ENCODE results near the gene CASK.

DNA sequence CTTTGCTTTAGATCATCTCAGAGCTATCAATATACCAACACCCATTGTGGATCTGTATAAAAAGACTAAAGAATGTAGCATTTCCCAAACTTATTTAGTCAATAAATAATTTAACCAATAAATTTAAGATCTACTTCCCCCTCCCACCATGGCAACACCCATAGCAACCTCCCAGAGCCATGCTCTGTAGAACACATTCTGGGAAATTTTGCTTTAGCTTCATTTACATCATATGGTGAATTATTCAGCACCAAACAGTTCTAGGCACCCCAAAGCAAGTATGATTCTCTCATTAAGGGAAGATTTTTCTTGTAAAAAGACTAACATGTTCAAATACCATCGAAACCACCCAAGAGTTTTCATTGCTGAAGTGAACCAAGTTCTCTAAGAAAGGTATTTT is 315.1 kb downstream of the CASK start:
- no peak for TF ChIP-seq EZH2 (optimal IDR thresholded peaks at IDR 0.05; ENCODE audit: low read depth, low read length)
- TF ChIP-seq, protein P1, sequence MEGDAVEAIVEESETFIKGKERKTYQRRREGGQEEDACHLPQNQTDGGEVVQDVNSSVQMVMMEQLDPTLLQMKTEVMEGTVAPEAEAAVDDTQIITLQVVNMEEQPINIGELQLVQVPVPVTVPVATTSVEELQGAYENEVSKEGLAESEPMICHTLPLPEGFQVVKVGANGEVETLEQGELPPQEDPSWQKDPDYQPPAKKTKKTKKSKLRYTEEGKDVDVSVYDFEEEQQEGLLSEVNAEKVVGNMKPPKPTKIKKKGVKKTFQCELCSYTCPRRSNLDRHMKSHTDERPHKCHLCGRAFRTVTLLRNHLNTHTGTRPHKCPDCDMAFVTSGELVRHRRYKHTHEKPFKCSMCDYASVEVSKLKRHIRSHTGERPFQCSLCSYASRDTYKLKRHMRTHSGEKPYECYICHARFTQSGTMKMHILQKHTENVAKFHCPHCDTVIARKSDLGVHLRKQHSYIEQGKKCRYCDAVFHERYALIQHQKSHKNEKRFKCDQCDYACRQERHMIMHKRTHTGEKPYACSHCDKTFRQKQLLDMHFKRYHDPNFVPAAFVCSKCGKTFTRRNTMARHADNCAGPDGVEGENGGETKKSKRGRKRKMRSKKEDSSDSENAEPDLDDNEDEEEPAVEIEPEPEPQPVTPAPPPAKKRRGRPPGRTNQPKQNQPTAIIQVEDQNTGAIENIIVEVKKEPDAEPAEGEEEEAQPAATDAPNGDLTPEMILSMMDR (IDR thresholded peaks at IDR 0.05; ENCODE audit: low read length): no peak
